ENCODE measurements around the gene TMEM192. TPM values are rescaled to one million over a fixed set of nuclear protein-coding genes. Genes with fewer than 3 reads are reported as not detected.

Gene TMEM192
- total RNA-seq, 2 experiments from 2014 or later, result 6.6 to 15.5 TPM

- no peak overlapping the region for H3K4me2 ChIP-seq (ENCODE audit: low read length)
- no peaks in the 10 kb centered on the region for H4K20me1 ChIP-seq (ENCODE audit: insufficient read depth, low read length)
- no peaks in the 10 kb centered on the region for H3K4me1 ChIP-seq (ENCODE audit: insufficient read depth, low read length, poor library complexity, severe bottlenecking)
- no peaks in the 10 kb centered on the region for H3K9me2 ChIP-seq (ENCODE audit: insufficient read depth, low read length)
- CTCF ChIA-PET (ENCODE audit: unreplicated experiment), result no interaction called here
- H2AFZ ChIP-seq (ENCODE audit: low read length), result no peak overlapping the region
- no peak for TF ChIP-seq CTCF (conservative IDR thresholded peaks at IDR 0.05; ENCODE audit: low read length)
- H3K79me2 ChIP-seq (ENCODE audit: insufficient read depth, low read depth, low read length), result no peaks in the 10 kb centered on the region
- POLR2A ChIA-PET, result interaction anchor here (0.6 to 0.7 kb wide), 2 partner anchors 10 to 81 kb away, joined by 3 to 5 read pairs; partner anchors contain the start of gene TRIM61
- intact Hi-C loops (cut with micrococcal nuclease; ENCODE audit: unreplicated experiment), result no loop called here
- no peak for DNase-seq (ENCODE audit: low spot score)
- H3K4me3 ChIP-seq (ENCODE audit: low read depth, low read length, poor library complexity, severe bottlenecking), result no peak overlapping the region
- H3K36me3 ChIP-seq (ENCODE audit: insufficient read depth, low read length), result no peaks in the 10 kb centered on the region
- H3K27ac ChIP-seq (ENCODE audit: low read depth, low read length, poor library complexity, severe bottlenecking), result no peak overlapping the region
- H3K9me3 ChIP-seq (ENCODE audit: low read length), result no peaks in the 10 kb centered on the region
- BruUV-seq (replicated peaks), result no TSS peak
Observed at GRCh38 chr4:165058666-165059065, 54.0 kb downstream of the TMEM192 start.

GRCh38 chr4:165055601-165056000 lies 57.1 kb downstream of the TMEM192 start:
- Histone ChIP-seq H3K4me2 (ENCODE audit: low read length) (no peak overlapping the region), H4K20me1 (ENCODE audit: insufficient read depth, low read length) (no peaks in the 10 kb centered on the region), H3K36me3 (ENCODE audit: insufficient read depth, low read length) (no peaks in the 10 kb centered on the region), H3K4me3 (ENCODE audit: low read depth, low read length, poor library complexity, severe bottlenecking) (no peak overlapping the region), H3K27ac (ENCODE audit: low read depth, low read length, poor library complexity, severe bottlenecking) (no peak overlapping the region), H3K9me3 (ENCODE audit: low read length) (no peaks in the 10 kb centered on the region), H3K9me2 (ENCODE audit: insufficient read depth, low read length) (no peaks in the 10 kb centered on the region), H3K79me2 (ENCODE audit: insufficient read depth, low read depth, low read length) (no peaks in the 10 kb centered on the region), H3K4me1 (ENCODE audit: insufficient read depth, low read length, poor library complexity, severe bottlenecking) (no peaks in the 10 kb centered on the region), H2AFZ (ENCODE audit: low read length) (no peak overlapping the region)
- no TSS peak for BruUV-seq (replicated peaks)
- intact Hi-C loops (cut with micrococcal nuclease; ENCODE audit: unreplicated experiment), result no loop called here
- POLR2A ChIA-PET, result interaction anchor here (0.6 kb wide), 1 partner anchor 8 kb away, joined by 3 read pairs; no protein-coding TSS in a partner anchor
- no peak for DNase-seq (ENCODE audit: low spot score)
- CTCF ChIA-PET (ENCODE audit: unreplicated experiment), result no interaction called here
- TF ChIP-seq CTCF (conservative IDR thresholded peaks at IDR 0.05; ENCODE audit: low read length) (no peak), EZH2phosphoT487 (IDR thresholded peaks at IDR 0.05; ENCODE audit: borderline replicate concordance, low read depth, low read length) (no peak)

GRCh38 chr4:165053645-165054044 lies 59.0 kb downstream of the TMEM192 start, which contains the start of gene TRIM75:
Gene TRIM75 (plus strand): TSS chr4:165053866. CDS start chr4:165059148, 5,282 bp downstream.
- CTCF ChIA-PET (ENCODE audit: unreplicated experiment), result interaction anchor here (0.6 kb wide), 1 partner anchor 39 kb away, joined by 8 read pairs; no protein-coding TSS in a partner anchor
- no peak for DNase-seq (ENCODE audit: low spot score)
- H3K4me2 ChIP-seq (ENCODE audit: low read length), result no peak within 1 kb of the TSS
- H3K9me2 ChIP-seq (ENCODE audit: insufficient read depth, low read length), result no peaks in the 10 kb centered on the region
- H3K9me3 ChIP-seq (ENCODE audit: low read length), result no peaks in the 10 kb centered on the region
- no peaks in the 10 kb centered on the region for H3K4me1 ChIP-seq (ENCODE audit: insufficient read depth, low read length, poor library complexity, severe bottlenecking)
- TF ChIP-seq EZH2phosphoT487 (IDR thresholded peaks at IDR 0.05; ENCODE audit: borderline replicate concordance, low read depth, low read length) (no peak), CTCF (conservative IDR thresholded peaks at IDR 0.05; ENCODE audit: low read length) (no peak)
- H4K20me1 ChIP-seq (ENCODE audit: insufficient read depth, low read length), result no peaks in the 10 kb centered on the region
- H3K36me3 ChIP-seq (ENCODE audit: insufficient read depth, low read length), result no peaks in the 10 kb centered on the region
- POLR2A ChIA-PET, result interaction anchor here (0.6 to 0.7 kb wide), 2 partner anchors 10 to 339 kb away, joined by 3 read pairs; no protein-coding TSS in a partner anchor
- intact Hi-C loops (cut with micrococcal nuclease; ENCODE audit: unreplicated experiment), result no loop called here
- H3K4me3 ChIP-seq (ENCODE audit: low read depth, low read length, poor library complexity, severe bottlenecking), result no peak within 1 kb of the TSS
- H3K27ac ChIP-seq (ENCODE audit: low read depth, low read length, poor library complexity, severe bottlenecking), result no peak within 1 kb of the TSS
- H2AFZ ChIP-seq (ENCODE audit: low read length), result no peak within 1 kb of the TSS
- no TSS peak for BruUV-seq (replicated peaks)
- H3K79me2 ChIP-seq (ENCODE audit: insufficient read depth, low read depth, low read length), result no peaks in the 10 kb centered on the region
